T-helper 2 cell (primary cell): Measurements from ENCODE around the gene IRAG1.
"Not testable (repeated sequence)": the region's sequence is repeated elsewhere in the genome, so short reads cannot be mapped to it uniquely, and the experiment has no call there.

ENCODE experiments used
- DNase-seq, 5 experiments: peaks; one replicate each; pipeline versions ENCODE4 v3.0.0 to v3.0.0-alpha.2; 2012 to 2022

IRAG1 gene

GRCh38 chr11:10699072-10699471 is 5.5 kb upstream of the IRAG1 start:
- no peak for DNase-seq

GRCh38 chr11:10697323-10697620 is 3.7 kb upstream of the IRAG1 start:
- no peak for DNase-seq

GRCh38 chr11:10696468-10697322 is 3.1 kb upstream of the IRAG1 start:
- no peak for DNase-seq

GRCh38 chr11:10695833-10696232 is 2.3 kb upstream of the IRAG1 start:
- no peak for DNase-seq

- no peak for DNase-seq
These were observed 1.1 kb upstream of the IRAG1 start for GRCh38 chr11:10694486-10695239.

GRCh38 chr11:10692531-10693115 is 932 bp downstream of the IRAG1 start:
- no peak for DNase-seq

GRCh38 chr11:10688401-10688800 is 5.2 kb downstream of the IRAG1 start:
- DNase-seq, result no peak

GRCh38 chr11:10686311-10686710 is 7.2 kb downstream of the IRAG1 start:
- DNase-seq, result no peak

GRCh38 chr11:10683429-10683828 is 10.1 kb downstream of the IRAG1 start:
- no peak for DNase-seq

GRCh38 chr11:10680956-10681487 is 12.5 kb downstream of the IRAG1 start:
- no peak for DNase-seq

GRCh38 chr11:10680279-10680678 is 13.3 kb downstream of the IRAG1 start:
- not testable (repeated sequence) for DNase-seq

GRCh38 chr11:10679644-10680043 is 13.9 kb downstream of the IRAG1 start:
- DNase-seq, result no peak

GRCh38 chr11:10678101-10678500 is 15.5 kb downstream of the IRAG1 start:
- DNase-seq, result no peak

GRCh38 chr11:10676919-10677318 is 16.6 kb downstream of the IRAG1 start:
- no peak for DNase-seq

- no peak for DNase-seq
These were observed 18.6 kb downstream of the IRAG1 start for GRCh38 chr11:10674911-10675440.

GRCh38 chr11:10674440-10674855 is 19.1 kb downstream of the IRAG1 start:
- DNase-seq, result no peak

- DNase-seq, result no peak
These were observed 20.0 kb downstream of the IRAG1 start for GRCh38 chr11:10673501-10674062.

- DNase-seq, result no peak
These were observed 23.5 kb downstream of the IRAG1 start for GRCh38 chr11:10670099-10670498.

- DNase-seq, result no peak
These were observed 24.1 kb downstream of the IRAG1 start for GRCh38 chr11:10669258-10670033.

GRCh38 chr11:10667521-10667885 is 26.1 kb downstream of the IRAG1 start:
- DNase-seq, result no peak

- no peak for DNase-seq
These were observed 26.7 kb downstream of the IRAG1 start for GRCh38 chr11:10666556-10667520.
